Testis (tissue), 2 donors: ENCODE results near the gene CDRT15.
"Not testable (repeated sequence)": the region's sequence is repeated elsewhere in the genome, so short reads cannot be mapped to it uniquely, and the experiment has no call there.

ENCODE experiments used
- CTCF ChIP-seq, 3 experiments: fragments of 450-650 bp in 2 of 3; fragments of 200-600 bp in 1 of 3; sonication (generic) in 1 of 3; IDR thresholded peaks; one replicate each; pipeline ENCODE4 v1.5.1; 2016 to 2019; ENCODE audit warnings: antibody characterized with exemption in 3 of 3, mild to moderate bottlenecking in 2 of 3, moderate library complexity in 1 of 3
- POLR2A ChIP-seq: fragments of 450-650 bp; IDR thresholded peaks from one replicate; pipeline ENCODE4 v1.6.1; 2017; ENCODE audit warnings: antibody characterized with exemption, mild to moderate bottlenecking, moderate library complexity

- TF ChIP-seq CTCF (IDR thresholded peaks at IDR 0.05); POLR2A: not testable (repeated sequence)
These were observed at the start of gene CDRT15 for GRCh38 chr17:14236762-14237161.
